GM21619 (cell line): Measurements from ENCODE around the gene ARSD.

Source experiments
- ATAC-seq: cut with Tn5 transposase; IDR thresholded peaks from one replicate; pipeline ENCODE4 v1.9.1; 2021; ENCODE audit not compliant: unreplicated experiment

The ARSD gene

DNA sequence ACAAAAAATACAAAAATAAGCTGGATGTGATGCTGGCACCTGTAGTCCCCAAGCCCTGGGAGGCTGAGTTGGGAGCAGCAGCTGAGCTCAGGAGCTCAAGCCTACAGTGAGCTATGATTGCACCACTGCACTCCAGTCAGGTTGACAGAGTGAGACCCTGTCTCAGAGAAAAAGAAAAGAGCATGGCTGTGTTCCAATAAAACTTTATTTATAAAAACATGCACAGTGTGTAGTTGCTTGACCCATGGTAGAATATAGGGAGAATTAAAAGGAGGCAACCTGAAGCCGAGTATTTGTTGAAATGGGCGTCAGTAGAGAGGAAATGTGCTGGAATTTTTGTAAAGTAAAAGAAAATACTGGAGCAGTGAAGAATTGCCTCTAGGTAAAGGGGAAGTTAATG lies 73.4 kb downstream of the ARSD start:
- ATAC-seq, result no peak

DNA sequence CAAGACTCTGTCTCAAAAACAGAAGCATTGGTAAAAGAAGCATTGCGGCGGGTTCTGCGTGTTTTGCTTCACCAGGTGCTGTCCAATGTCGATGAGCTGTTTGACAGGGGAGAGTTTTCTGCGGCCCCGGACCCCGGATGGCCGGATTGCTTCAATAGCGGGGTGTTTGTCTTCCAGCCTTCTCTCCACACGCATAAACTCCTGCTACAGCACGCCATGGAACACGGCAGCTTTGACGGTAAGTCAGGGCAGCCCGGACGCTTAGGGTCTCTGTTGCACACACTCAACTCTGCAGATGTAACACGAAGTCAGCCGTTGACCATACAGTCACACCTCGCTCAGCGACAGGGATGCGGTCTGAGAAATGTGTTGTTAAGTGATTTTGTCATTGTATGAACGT lies 74.2 kb downstream of the ARSD start:
- no peak for ATAC-seq
